Measurements from ENCODE around the gene KPNB1.

KPNB1 gene

GRCh38 chr17:47649972-47650524 is 329 bp downstream of the KPNB1 start:
- DNase-seq (ENCODE audit: low spot score), result peak; percentile 60
- in situ Hi-C loops (cut with MboI; ENCODE audit: low pct_unique_long_range_greater_than_20kb, low sequenced_read_pairs, unreplicated experiment), result no loop called here
- TF ChIP-seq, protein P1, sequence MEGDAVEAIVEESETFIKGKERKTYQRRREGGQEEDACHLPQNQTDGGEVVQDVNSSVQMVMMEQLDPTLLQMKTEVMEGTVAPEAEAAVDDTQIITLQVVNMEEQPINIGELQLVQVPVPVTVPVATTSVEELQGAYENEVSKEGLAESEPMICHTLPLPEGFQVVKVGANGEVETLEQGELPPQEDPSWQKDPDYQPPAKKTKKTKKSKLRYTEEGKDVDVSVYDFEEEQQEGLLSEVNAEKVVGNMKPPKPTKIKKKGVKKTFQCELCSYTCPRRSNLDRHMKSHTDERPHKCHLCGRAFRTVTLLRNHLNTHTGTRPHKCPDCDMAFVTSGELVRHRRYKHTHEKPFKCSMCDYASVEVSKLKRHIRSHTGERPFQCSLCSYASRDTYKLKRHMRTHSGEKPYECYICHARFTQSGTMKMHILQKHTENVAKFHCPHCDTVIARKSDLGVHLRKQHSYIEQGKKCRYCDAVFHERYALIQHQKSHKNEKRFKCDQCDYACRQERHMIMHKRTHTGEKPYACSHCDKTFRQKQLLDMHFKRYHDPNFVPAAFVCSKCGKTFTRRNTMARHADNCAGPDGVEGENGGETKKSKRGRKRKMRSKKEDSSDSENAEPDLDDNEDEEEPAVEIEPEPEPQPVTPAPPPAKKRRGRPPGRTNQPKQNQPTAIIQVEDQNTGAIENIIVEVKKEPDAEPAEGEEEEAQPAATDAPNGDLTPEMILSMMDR (IDR thresholded peaks at IDR 0.05; ENCODE audit: extremely low read depth, insufficient read depth, missing control alignments), result no peak

DNA sequence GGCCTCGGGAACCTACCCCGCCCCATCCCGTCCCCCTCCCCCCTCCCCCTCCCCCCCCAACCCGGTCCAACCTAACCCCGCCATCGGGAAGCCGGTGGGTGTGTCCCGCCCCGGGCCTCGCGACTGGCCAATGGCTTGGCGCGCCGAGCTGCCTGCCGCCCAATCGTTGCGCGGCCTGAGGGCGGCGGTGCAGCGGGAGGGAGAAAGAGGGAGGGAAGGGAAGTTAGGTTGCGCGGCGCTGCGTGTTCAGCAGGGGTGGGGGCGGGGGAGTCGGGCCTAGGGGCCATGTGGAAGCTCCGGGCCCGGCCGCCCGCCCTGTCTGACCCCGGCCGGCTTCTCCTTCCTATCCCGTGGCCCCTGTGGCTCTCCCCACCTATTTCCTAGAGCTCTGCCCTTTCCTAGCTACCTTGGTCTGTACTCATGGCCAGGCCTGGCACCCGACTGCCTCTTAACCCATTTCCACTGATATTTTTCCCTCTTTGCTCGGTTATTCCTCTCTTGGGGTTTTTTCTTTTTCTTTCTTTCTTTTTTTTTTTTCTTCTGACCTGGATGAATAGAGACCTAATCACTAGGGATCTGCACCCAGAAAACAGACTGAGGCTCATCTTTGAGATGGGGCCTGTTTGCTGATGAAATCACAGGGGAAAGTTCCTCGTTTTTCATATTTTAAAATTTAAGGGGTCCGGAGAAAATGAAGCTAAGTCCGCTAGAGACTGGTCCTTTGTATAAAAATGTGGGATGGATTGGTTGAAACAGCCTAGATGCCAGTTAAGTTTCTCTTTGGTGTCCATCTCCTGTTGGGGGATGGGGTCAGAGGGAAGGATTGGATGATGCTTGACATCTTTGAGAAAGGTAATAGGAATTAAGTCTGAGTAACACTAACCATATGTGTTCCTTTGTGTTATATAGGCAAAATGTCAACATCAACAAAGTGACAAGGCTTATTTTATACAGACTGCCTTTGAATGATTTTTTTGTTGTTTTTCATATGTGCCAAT is 1.1 kb downstream of the KPNB1 start:
- TF ChIP-seq, protein P1 (IDR thresholded peaks at IDR 0.05; ENCODE audit: extremely low read depth, insufficient read depth, missing control alignments), result no peak
- in situ Hi-C loops (cut with MboI; ENCODE audit: low pct_unique_long_range_greater_than_20kb, low sequenced_read_pairs, unreplicated experiment), result no loop called here
- peak; percentile 92 for DNase-seq (ENCODE audit: low spot score)

DNA sequence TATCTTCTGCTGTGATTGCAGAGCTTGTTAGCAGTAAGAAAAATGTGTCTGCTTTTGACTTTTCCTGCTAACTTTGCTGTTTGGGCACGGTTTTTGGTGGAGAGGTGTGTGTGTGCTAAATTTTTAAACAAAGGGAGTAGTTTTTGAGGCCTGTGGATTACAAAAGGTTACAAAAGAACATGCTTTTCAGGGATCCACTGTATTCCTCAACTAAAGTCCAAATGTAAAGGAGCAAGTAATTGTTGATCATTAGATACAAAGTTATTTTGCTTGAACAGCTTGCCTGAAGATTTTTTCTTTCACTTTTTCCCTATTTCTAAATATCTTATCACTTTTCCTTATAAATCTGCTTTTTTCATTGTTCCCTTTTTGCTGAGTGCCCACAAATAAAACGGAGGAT is 2.0 kb downstream of the KPNB1 start:
- TF ChIP-seq, protein P1 (IDR thresholded peaks at IDR 0.05; ENCODE audit: extremely low read depth, insufficient read depth, missing control alignments), result no peak
- no peak for DNase-seq (ENCODE audit: low spot score)
- in situ Hi-C loops (cut with MboI; ENCODE audit: low pct_unique_long_range_greater_than_20kb, low sequenced_read_pairs, unreplicated experiment), result no loop called here

GRCh38 chr17:47652570-47652969 is 2.9 kb downstream of the KPNB1 start:
- DNase-seq (ENCODE audit: low spot score), result no peak
- TF ChIP-seq, protein P1 (IDR thresholded peaks at IDR 0.05; ENCODE audit: extremely low read depth, insufficient read depth, missing control alignments), result no peak
- in situ Hi-C loops (cut with MboI; ENCODE audit: low pct_unique_long_range_greater_than_20kb, low sequenced_read_pairs, unreplicated experiment), result no loop called here

- in situ Hi-C loops (cut with MboI; ENCODE audit: low pct_unique_long_range_greater_than_20kb, low sequenced_read_pairs, unreplicated experiment), result no loop called here
- TF ChIP-seq, protein P1 (IDR thresholded peaks at IDR 0.05; ENCODE audit: extremely low read depth, insufficient read depth, missing control alignments), result no peak
- no peak for DNase-seq (ENCODE audit: low spot score)
These were observed 3.7 kb downstream of the KPNB1 start for GRCh38 chr17:47653442-47653841.

DNA sequence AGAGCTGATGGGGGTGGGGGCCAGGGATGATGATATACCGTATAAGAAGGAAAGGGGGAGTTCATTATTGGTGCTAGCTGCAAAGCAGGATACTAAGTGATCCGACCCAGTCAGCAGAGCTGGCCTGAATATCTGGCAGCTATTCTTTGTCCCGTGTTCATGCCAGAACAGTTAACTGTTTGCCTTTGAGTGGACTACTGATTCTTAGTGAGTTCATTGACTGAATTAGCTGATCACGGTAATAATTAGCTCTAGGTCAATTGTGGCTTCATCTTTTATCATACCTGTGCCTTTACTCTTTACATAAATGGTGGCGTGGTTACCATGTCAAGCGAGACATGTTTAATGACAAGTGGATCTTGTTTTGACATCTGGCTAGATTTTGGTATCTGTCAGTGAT is 5.3 kb downstream of the KPNB1 start:
- in situ Hi-C loops (cut with MboI; ENCODE audit: low pct_unique_long_range_greater_than_20kb, low sequenced_read_pairs, unreplicated experiment), result no loop called here
- no peak for DNase-seq (ENCODE audit: low spot score)
- TF ChIP-seq, protein P1 (IDR thresholded peaks at IDR 0.05; ENCODE audit: extremely low read depth, insufficient read depth, missing control alignments), result no peak

All from GM13977 (cell line).